ENCODE results near the gene HOXB1.

The HOXB1 gene

DNA sequence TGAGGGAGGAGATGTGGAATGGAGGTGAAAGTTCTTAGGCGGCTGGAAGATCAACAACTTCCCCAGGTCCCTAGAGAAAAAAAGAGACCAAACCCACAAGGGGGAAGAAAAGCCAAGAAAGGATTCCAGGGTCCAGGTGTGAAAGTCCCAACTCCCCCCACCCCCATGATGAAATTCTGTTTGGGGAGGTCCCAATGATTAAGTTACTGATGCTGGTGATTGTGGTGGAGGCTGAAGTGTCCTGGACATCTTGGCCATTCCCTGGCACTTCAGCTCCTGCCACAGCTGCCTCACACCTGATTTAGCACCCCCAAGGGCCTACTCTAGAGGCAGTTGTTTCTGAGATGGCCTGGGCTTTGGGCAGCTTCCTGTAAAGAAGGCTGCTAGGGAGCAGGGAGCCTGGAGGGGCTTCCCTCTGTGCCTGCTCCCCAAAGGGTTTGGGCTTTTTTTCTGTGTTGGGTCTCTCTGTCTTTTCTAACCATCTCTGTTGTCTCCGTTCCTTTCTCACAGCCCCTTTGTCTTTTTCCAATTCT is 34.3 kb upstream of the HOXB1 start:
- no peaks in the 10 kb centered on the region for H3K27me3 ChIP-seq (ENCODE audit: insufficient read depth, low read length)
- H3K9me2 ChIP-seq (ENCODE audit: low read depth, low read length), result no peaks in the 10 kb centered on the region
- H3K4me3 ChIP-seq (ENCODE audit: low read depth, low read length, poor library complexity, severe bottlenecking), result no peak overlapping the region
- H3K27ac ChIP-seq (ENCODE audit: low read depth, low read length, poor library complexity, severe bottlenecking), result no peak overlapping the region
- no peaks in the 10 kb centered on the region for H4K20me1 ChIP-seq (ENCODE audit: insufficient read depth, low read length)
- H3K4me1 ChIP-seq (ENCODE audit: insufficient read depth, low read length, severe bottlenecking), result no peaks in the 10 kb centered on the region
- H3K36me3 ChIP-seq (ENCODE audit: insufficient read depth, low read length), result no peaks in the 10 kb centered on the region
- no peak overlapping the region for H3K4me2 ChIP-seq (ENCODE audit: low read length)
- TF ChIP-seq, protein P1, sequence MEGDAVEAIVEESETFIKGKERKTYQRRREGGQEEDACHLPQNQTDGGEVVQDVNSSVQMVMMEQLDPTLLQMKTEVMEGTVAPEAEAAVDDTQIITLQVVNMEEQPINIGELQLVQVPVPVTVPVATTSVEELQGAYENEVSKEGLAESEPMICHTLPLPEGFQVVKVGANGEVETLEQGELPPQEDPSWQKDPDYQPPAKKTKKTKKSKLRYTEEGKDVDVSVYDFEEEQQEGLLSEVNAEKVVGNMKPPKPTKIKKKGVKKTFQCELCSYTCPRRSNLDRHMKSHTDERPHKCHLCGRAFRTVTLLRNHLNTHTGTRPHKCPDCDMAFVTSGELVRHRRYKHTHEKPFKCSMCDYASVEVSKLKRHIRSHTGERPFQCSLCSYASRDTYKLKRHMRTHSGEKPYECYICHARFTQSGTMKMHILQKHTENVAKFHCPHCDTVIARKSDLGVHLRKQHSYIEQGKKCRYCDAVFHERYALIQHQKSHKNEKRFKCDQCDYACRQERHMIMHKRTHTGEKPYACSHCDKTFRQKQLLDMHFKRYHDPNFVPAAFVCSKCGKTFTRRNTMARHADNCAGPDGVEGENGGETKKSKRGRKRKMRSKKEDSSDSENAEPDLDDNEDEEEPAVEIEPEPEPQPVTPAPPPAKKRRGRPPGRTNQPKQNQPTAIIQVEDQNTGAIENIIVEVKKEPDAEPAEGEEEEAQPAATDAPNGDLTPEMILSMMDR (IDR thresholded peaks at IDR 0.05; ENCODE audit: low read length), result no peak
- TF ChIP-seq EZH2 (IDR thresholded peaks at IDR 0.05; ENCODE audit: borderline replicate concordance, low read length), result no peak
- no peaks in the 10 kb centered on the region for H3K9me3 ChIP-seq (ENCODE audit: low read length)
- H3F3A ChIP-seq (ENCODE audit: insufficient read depth, low read length), result no peaks in the 10 kb centered on the region
- H2AFZ ChIP-seq (ENCODE audit: low read length), result no peak overlapping the region
- H3K79me2 ChIP-seq (ENCODE audit: insufficient read depth, low read length), result no peaks in the 10 kb centered on the region
- no peak overlapping the region for H3K9ac ChIP-seq (ENCODE audit: low read length)

DNA sequence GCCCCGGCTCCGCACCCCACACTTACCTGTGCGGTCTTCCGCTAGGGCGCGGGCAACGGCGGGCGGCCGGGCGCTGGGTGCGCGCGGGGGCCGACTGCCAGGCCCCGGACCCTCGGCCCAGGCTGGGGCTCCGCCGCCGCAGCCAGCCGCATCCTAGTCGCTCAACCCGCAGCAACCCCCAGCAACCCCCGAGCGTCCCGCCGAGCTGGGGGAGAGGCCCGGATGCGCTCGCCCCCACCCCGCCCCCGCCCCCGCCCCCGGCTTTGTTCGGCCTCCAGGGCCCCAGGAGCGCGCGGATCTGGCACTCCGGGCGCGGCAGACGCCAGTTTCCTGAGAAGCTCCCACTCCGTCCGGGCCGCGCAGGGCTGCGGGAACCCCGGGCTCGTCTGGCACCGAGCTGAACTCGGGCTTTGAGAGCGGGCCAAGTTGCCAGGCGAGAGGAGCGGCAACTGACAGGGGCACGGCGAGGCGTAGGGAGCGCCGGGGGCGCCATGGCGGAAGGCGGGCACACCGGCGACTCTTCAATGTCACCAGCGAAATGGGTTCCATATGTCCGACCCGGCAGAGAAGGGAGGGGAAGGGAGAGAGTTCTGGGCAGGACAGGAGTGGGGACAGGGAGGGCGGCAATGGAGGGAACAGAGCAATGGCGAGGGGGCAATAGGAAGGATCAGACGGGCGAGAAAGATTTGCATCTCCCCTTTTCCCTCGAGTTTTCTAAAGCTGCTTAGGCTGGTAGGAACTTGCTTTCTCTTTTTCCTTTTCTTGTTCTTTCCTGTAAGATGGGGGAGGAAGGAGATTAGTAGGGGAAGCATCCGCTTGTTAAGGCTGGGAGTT is 33.6 kb upstream of the HOXB1 start:
- no peaks in the 10 kb centered on the region for H3K79me2 ChIP-seq (ENCODE audit: insufficient read depth, low read length)
- H3K27me3 ChIP-seq (ENCODE audit: insufficient read depth, low read length), result no peaks in the 10 kb centered on the region; the same call in 1 of the 2 replicates
- H3K36me3 ChIP-seq (ENCODE audit: insufficient read depth, low read length), result no peaks in the 10 kb centered on the region
- no peak overlapping the region for H3K9ac ChIP-seq (ENCODE audit: low read length)
- H3K27ac ChIP-seq (ENCODE audit: low read depth, low read length, poor library complexity, severe bottlenecking), result no peak overlapping the region
- no peaks in the 10 kb centered on the region for H4K20me1 ChIP-seq (ENCODE audit: insufficient read depth, low read length)
- H3K9me3 ChIP-seq (ENCODE audit: low read length), result no peaks in the 10 kb centered on the region
- H3K4me2 ChIP-seq (ENCODE audit: low read length), result no peak overlapping the region
- TF ChIP-seq, protein P1 (IDR thresholded peaks at IDR 0.05; ENCODE audit: low read length), result no peak
- no peak for TF ChIP-seq EZH2 (IDR thresholded peaks at IDR 0.05; ENCODE audit: borderline replicate concordance, low read length)
- H3K9me2 ChIP-seq (ENCODE audit: low read depth, low read length), result no peaks in the 10 kb centered on the region
- no peak overlapping the region for H3K4me3 ChIP-seq (ENCODE audit: low read depth, low read length, poor library complexity, severe bottlenecking)
- no peaks in the 10 kb centered on the region for H3F3A ChIP-seq (ENCODE audit: insufficient read depth, low read length)
- no peaks in the 10 kb centered on the region for H3K4me1 ChIP-seq (ENCODE audit: insufficient read depth, low read length, severe bottlenecking)
- H2AFZ ChIP-seq (ENCODE audit: low read length), result no peak overlapping the region

DNA sequence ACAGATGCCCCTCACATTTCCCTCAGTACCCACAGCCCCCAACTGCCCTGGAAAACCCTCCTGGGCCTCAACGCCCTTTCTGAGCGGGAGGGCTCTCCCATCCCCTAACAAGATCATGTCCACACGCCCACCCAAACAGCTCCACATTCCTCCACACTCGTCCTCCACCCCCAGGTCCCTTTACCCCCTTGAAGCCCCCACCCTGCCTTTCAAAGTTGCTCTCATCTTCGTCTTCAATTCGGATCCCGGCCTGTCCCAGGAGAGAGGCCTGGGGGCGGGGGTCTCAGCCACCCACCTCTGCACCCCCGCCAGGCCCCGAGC is 33.0 kb upstream of the HOXB1 start:
- TF ChIP-seq EZH2 (IDR thresholded peaks at IDR 0.05; ENCODE audit: borderline replicate concordance, low read length), result no peak
- TF ChIP-seq, protein P1 (IDR thresholded peaks at IDR 0.05; ENCODE audit: low read length), result no peak
- H3K27me3 ChIP-seq (ENCODE audit: insufficient read depth, low read length), result no peaks in the 10 kb centered on the region; the same call in 1 of the 2 replicates
- H2AFZ ChIP-seq (ENCODE audit: low read length), result no peak overlapping the region
- no peak overlapping the region for H3K4me3 ChIP-seq (ENCODE audit: low read depth, low read length, poor library complexity, severe bottlenecking)
- H3K9me3 ChIP-seq (ENCODE audit: low read length), result no peaks in the 10 kb centered on the region
- H4K20me1 ChIP-seq (ENCODE audit: insufficient read depth, low read length), result no peaks in the 10 kb centered on the region
- no peak overlapping the region for H3K9ac ChIP-seq (ENCODE audit: low read length)
- no peak overlapping the region for H3K4me2 ChIP-seq (ENCODE audit: low read length)
- H3K27ac ChIP-seq (ENCODE audit: low read depth, low read length, poor library complexity, severe bottlenecking), result no peak overlapping the region
- no peaks in the 10 kb centered on the region for H3K36me3 ChIP-seq (ENCODE audit: insufficient read depth, low read length)
- H3K79me2 ChIP-seq (ENCODE audit: insufficient read depth, low read length), result no peaks in the 10 kb centered on the region
- H3K9me2 ChIP-seq (ENCODE audit: low read depth, low read length), result no peaks in the 10 kb centered on the region
- no peaks in the 10 kb centered on the region for H3K4me1 ChIP-seq (ENCODE audit: insufficient read depth, low read length, severe bottlenecking)
- H3F3A ChIP-seq (ENCODE audit: insufficient read depth, low read length), result no peaks in the 10 kb centered on the region
